GM19452 (cell line): ENCODE measurements around the gene NQO1.
"Not testable (repeated sequence)": the region's sequence is repeated elsewhere in the genome, so short reads cannot be mapped to it uniquely, and the experiment has no call there.

Experiments used
- ATAC-seq: cut with Tn5 transposase; IDR thresholded peaks from one replicate; pipeline ENCODE4 v1.9.1; 2021; ENCODE audit not compliant: unreplicated experiment

Gene NQO1

GRCh38 chr16:69726313-69727060 lies at the start of gene NQO1:
Gene NQO1, minus strand, starts transcription at chr16:69726560. Its CDS starts 121 bp downstream, at chr16:69726439.
- peak; percentile 99 for ATAC-seq

DNA sequence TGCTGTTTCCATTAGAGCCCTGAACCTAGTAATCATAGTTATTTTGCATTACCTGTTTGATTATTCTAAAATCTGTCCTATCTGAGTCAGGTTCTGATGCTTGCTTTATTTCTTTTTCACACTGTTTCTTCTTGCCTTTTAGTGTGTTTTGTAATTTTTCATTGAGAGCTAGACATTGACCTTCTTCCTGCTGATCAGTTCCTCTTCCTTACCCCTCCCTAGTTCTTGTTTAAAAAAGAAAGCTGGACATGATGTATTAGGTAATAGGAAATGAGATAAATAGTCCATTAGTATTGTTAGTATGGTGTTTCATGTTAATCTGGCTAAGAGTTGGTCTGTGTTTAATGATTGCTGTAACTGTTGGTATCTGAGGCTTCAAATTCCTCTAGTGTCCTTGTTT lies 49.2 kb upstream of the NQO1 start:
- ATAC-seq = no peak

DNA sequence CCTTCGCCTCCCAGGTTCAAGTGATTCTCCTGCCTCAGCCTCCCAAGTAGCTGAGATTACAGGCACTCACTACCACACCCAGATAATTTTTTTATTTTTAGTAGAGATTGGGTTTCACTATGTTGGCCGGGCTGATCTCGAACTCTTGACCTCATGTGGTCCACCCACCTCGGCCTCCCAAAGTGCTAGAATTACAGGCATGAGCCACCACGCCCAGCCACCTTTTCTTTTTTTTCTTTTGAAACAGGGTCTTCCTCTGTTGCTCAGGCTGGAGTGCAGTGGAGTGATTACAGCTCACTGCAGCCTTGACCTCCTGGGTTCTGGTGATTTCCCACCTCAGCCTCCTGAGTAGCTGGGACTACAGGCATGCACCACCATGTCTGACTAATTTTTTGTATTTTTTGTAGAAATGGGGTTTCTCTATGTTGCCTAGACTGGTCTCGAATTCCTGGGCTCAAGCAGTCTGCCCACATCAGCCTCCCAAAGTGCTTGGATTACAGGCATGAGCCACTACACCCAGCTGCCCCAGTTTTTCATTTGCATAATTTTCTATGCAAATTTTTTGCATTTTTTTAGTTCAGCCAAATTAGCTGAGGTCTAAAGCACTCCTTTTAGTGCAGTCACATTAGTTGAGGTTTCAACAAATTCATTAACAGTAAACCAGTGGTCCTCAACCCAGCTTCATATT lies 47.0 kb upstream of the NQO1 start:
- no peak for ATAC-seq

DNA sequence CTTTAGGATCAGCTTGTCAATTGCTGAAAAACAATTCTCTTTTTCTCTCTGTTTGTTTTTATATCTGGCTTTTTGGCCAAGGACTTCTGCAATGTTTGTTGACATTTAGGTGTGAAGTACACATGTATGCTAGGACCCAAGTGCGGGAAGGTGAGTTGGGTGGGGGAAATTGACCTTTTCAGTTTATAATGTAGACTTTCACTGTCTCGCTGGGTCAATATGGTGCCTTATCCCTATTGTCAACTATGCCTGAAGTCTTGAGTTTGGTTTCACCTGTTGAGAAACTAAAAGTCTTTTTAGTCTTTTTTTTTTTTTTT lies 45.2 kb upstream of the NQO1 start:
- no peak for ATAC-seq

DNA sequence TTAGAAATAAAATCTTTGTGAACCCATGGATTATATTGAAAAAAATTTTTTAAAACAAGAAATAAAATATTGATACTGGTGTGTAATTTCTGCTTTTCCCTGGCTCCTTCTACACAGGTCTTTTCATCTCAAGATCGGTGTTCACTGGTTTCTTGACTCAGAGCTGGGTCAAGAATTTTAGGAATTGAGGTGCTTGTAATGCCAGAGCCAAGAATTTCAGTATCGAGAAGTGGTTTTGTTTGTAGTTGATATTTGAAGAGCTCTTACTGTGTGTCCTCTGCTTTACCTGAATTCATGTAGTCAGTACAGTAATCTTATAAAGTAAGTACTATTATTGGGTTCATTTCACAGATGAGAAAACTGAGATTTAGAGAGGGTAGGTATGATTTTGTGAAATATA lies 43.0 kb upstream of the NQO1 start:
- ATAC-seq = no peak

GRCh38 chr16:69768666-69769065 lies 42.3 kb upstream of the NQO1 start:
- no peak for ATAC-seq

- ATAC-seq = no peak
Measured at GRCh38 chr16:69767459-69768229, 41.3 kb upstream of the NQO1 start.

GRCh38 chr16:69763599-69763942 lies 37.2 kb upstream of the NQO1 start:
- no peak for ATAC-seq

- peak; percentile 16 for ATAC-seq
Measured at GRCh38 chr16:69762814-69763598, 36.6 kb upstream of the NQO1 start.

- ATAC-seq = peak; percentile 70
Measured at GRCh38 chr16:69761983-69762813, 35.8 kb upstream of the NQO1 start, which contains the start of gene WWP2. Gene WWP2, plus strand, starts transcription at chr16:69762332. Its CDS starts 24,679 bp downstream, at chr16:69787011.

DNA sequence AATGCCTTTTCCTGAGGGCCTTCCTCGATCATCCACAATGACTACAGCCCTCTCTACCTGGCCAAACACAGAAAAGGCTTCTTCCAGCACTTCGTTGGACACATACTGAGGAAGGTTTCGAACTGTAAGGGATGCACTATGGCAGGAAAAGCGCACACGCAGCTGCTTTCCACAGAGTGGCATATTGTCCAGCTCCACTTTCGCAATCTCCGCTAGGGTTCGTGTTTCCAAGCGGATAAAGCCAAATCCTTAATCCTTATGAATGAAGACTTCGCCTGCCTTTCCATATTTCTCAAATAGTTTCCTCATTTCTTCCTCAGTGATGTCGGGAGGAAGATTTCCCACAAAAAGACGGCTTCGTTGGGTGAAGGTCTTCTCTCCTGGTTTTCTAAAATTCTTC lies 31.0 kb upstream of the NQO1 start:
- ATAC-seq = not testable (repeated sequence)

DNA sequence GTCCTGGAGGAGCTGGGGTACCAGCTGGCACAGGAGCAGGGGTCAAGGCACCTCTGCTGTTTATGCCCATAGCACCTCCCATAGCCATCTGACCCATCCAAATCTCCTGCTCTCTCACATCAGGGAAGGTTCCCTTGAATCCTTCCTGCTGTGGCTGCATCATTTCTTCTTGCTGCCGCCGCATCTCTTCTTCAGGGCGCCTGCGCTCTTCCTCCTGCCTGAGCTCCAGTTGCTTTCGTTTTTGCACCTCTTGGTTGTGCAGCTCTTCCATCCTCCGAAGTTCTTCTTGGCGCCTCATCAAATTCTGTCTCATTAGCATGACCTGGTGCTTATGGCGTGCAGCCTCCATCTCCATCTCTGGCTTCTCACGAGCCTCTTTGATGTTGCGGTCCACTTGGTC lies 30.3 kb upstream of the NQO1 start:
- ATAC-seq = no peak

DNA sequence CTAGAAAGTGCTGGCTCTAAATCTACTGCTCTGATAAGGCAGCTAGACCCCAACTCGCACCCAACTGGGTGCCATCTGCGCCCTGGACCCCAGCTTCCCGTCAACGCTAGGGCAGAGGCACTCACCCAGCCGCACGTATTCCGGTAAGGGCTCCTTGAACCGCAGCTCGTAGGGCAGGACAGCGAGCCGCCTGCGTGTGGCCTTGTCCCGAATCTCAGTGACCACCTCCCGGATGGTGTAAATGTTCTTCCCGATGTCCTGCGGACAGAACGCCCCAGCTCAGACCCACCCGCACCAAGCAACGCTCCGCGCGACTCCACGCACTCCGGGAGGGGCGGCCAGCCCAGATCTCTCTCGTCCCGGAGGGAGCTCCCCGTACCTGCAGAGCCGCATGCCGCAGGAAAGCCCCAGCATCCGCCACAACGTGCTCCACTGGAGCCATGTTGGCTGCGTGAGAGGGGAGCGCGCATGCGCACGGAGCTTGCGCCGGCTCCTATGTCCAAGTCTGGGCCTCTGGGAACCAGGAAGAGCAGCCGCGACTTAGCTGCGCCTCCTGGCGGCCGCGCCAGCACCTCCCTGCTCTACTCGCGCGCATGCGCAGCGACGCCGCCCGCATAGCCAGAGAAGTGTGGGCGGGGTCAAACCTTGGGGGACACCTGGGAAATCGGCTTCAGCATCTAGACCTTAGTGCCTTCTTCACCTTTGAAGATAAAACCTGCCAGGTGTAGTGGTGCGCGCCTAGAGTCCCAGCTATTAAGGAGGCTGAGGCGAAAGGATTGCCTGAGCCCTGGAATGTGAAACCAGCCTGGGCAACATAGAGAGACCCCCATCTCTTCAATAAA lies 28.3 kb upstream of the NQO1 start, which contains the start of gene NOB1:
Gene NOB1, minus strand, starts transcription at position 458 of the 842 bp plus-strand sequence. Its CDS starts 16 bp downstream, at position 442.
- peak; percentile 93 for ATAC-seq

DNA sequence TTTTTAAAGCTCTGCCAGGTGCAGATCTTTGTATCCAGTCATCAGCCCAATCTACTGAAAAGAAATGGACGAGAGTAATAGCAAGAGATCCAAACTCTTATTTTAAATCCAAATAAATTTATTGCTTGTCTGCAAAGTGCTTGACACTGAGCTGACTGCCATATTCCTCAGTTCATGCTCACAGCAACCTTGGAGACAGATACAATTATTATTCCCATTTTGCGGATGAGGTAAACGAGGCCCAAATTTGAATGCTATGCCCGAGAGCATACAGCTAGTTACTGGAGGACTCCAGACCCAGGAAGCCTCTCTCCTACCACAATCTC lies 27.7 kb upstream of the NQO1 start:
- no peak for ATAC-seq

DNA sequence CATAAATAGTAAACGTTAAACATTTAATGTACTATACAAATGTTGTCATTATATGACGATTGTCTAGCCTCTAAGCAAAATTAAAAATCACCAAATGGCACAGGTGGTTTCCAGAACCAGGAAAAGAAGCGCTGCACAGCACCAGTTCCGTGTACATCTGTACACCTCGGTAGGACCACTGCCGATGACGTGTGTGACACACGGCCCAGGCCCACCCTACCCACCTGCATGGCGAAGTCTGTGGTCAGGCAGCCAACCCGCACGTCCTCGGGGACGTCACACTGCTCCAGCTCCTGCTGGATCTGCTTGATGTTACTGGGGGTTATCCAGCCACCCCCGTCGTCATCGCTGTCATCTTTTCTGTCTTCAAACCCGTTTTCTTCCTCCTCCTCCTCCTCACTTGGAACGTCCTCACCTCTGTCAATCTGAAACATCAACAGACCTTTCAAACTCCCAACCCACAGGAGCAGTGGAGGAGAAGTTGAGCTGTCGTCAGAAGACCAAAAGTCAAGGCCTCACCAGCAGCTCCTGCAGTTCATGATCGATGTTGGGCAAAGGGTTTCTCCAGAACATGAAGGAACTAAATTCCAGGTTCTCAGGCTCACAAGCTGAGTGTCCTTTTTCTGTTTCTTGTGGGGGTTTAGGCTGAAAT lies 22.5 kb upstream of the NQO1 start:
- ATAC-seq = no peak

- no peak for ATAC-seq
Measured at GRCh38 chr16:69747115-69747514, 20.8 kb upstream of the NQO1 start.

GRCh38 chr16:69745959-69746358 lies 19.6 kb upstream of the NQO1 start:
- ATAC-seq = no peak

- ATAC-seq = no peak
Measured at GRCh38 chr16:69745232-69745612, 18.9 kb upstream of the NQO1 start.
